Measurements from ENCODE around the gene P2RY13. TPM values are rescaled to one million over a fixed set of nuclear protein-coding genes. Genes with fewer than 3 reads are reported as not detected.
A peak's percentile ranks its signal among the peaks of the same experiment; 100 is the strongest.

Gene P2RY13
- total RNA-seq, 2 experiments from 2014 or later: not detected

- ATAC-seq (no peak), DNase-seq (no peak)
- no peak overlapping the region for H3K27ac Mint-ChIP-seq
- no peak overlapping the region for H3K4me3 Mint-ChIP-seq
- H3K4me1 Mint-ChIP-seq: peaks cover 61% of the 10 kb centered on the region
- CTCF ChIA-PET: interaction anchor here (0.7 to 9.6 kb wide), 13 partner anchors 19 to 139 kb away, joined by 3 to 222 read pairs (median 4); no protein-coding TSS in a partner anchor
- H3K9me3 Mint-ChIP-seq (ENCODE audit: low read depth): no peaks in the 10 kb centered on the region
- H3K36me3 Mint-ChIP-seq: no peaks in the 10 kb centered on the region
- no peaks in the 10 kb centered on the region for H3K27me3 Mint-ChIP-seq
Observed at GRCh38 chr3:151281671-151282324, 47.6 kb downstream of the P2RY13 start.

- DNase-seq (no peak), ATAC-seq (peak; percentile 10)
- no peaks in the 10 kb centered on the region for H3K9me3 Mint-ChIP-seq (ENCODE audit: low read depth)
- H3K4me3 Mint-ChIP-seq: peak within 1 kb of the TSS; percentile 57
- peaks cover 66% of the 10 kb centered on the region for H3K4me1 Mint-ChIP-seq
- H3K27ac Mint-ChIP-seq: peak within 1 kb of the TSS; percentile 80
- CTCF ChIA-PET: interaction anchor here (0.7 to 9.6 kb wide), 12 partner anchors 10 to 131 kb away, joined by 3 to 222 read pairs (median 4); partner anchors contain the start of gene GPR171
- peaks cover 3% of the 10 kb centered on the region for H3K36me3 Mint-ChIP-seq
- H3K27me3 Mint-ChIP-seq: no peaks in the 10 kb centered on the region
Observed at GRCh38 chr3:151278230-151278629, 51.1 kb downstream of the P2RY13 start, which contains the start of gene P2RY14. P2RY14 (minus strand) TSS chr3:151278542; CDS start chr3:151214316, 64,226 bp downstream.

- peak overlapping the region; percentile 88 for H3K27ac Mint-ChIP-seq
- CTCF ChIA-PET: interaction anchor here (1.1 to 9.6 kb wide), 3 partner anchors 47 to 776 kb away, joined by 3 to 222 read pairs (median 118); no protein-coding TSS in a partner anchor
- peaks cover 6% of the 10 kb centered on the region for H3K36me3 Mint-ChIP-seq
- no peaks in the 10 kb centered on the region for H3K9me3 Mint-ChIP-seq (ENCODE audit: low read depth)
- no peaks in the 10 kb centered on the region for H3K27me3 Mint-ChIP-seq
- peak; percentile 62 for DNase-seq
- ATAC-seq: peak; percentile 81
- peak overlapping the region; percentile 67 for H3K4me3 Mint-ChIP-seq
- H3K4me1 Mint-ChIP-seq: peaks cover 67% of the 10 kb centered on the region
Observed at GRCh38 chr3:151276687-151277042, 52.7 kb downstream of the P2RY13 start.

Other genes with a start within 250 kb of the P2RY13 start
- gene MED12L, start 243.9 kb downstream of the P2RY13 start, total RNA-seq: 1 to 10 TPM; 2.2 to 3.2 TPM
- 100 to 1,000 TPM; 153 to 218 TPM for gene GPR171, start 126.3 kb downstream of the P2RY13 start, total RNA-seq
- gene P2RY14, start 51.0 kb downstream of the P2RY13 start, total RNA-seq: 1 to 10 TPM; 2.2 to 4.7 TPM
- under 1 TPM; 0.40 to 0.53 TPM for gene GPR87, start 12.7 kb downstream of the P2RY13 start, total RNA-seq
- gene P2RY12, start 55.2 kb upstream of the P2RY13 start, total RNA-seq: not detected
- gene IGSF10, start 131.5 kb upstream of the P2RY13 start, total RNA-seq: not detected

All from activated CD8-positive, alpha-beta memory T cell treated with anti-CD3 and anti-CD28 coated beads, Interleukin-2, amount 10 ng/mL, durations not matched to agents 7 days and 5 days (primary cell).